HepG2 (cell line): Measurements from ENCODE around the gene ARL11. TPM values are rescaled to one million over a fixed set of nuclear protein-coding genes. Genes with fewer than 3 reads are reported as not detected.

Experiments
- ATAC-seq: fragments of 200-7000 bp; cut with Tn5 transposase; 3 replicates; pipeline ENCODE4 v1.9.1; 2020; ENCODE audit warnings: mild to moderate bottlenecking, moderate library complexity
- BruUV-seq: library from RNA; stranded (reverse); fragments of 400-500 nt; replicated peaks from 2 replicates; lab custom pipeline; 2021; lab: Mats Ljungman, UMichigan
- CTCF ChIA-PET: fragments of 300-600 bp; formaldehyde crosslinking; extraction: SDS; loops from one replicate; lab custom pipeline; 2021; ENCODE audit warnings: low total read pairs, inconsistent platforms, low intra/inter-chr PET ratio; lab: Yijun Ruan, JAX
- POLR2A ChIA-PET: fragments of 350-600 bp; sonication (Branson Sonifier 250); formaldehyde crosslinking; loops from one replicate; lab custom pipeline; 2020; ENCODE audit warnings: antibody characterized with exemption, inconsistent platforms; lab: Yijun Ruan, JAX
- DNase-seq: peaks from one replicate; pipeline ENCODE4 v3.0.0-alpha.2; 2015; ENCODE audit warnings: low spot score
- FAIRE-seq: peaks from 3 replicates; lab custom pipeline; 2011; peaks lifted over from hg19 to GRCh38; lab: Jason Lieb, UNC
- H2AFZ ChIP-seq: one replicate; pipeline ENCODE4 v1.6.1; 2011; ENCODE audit warnings: low read length, inconsistent platforms
- H3K27ac ChIP-seq: fragments of 300-600 bp; 3 replicates; pipeline ENCODE4 v1.8.0; 2011; ENCODE audit warnings: mixed run types, mild to moderate bottlenecking, mixed read lengths, low read length, inconsistent platforms; ENCODE audit not compliant: insufficient read depth; ENCODE audit errors: extremely low read length
- H3K27me3 ChIP-seq, 2 experiments: fragments of 200-600 bp in 1 of 2; 2 replicates in 1 of 2; 3 replicates in 1 of 2; pipeline versions ENCODE4 v1.6.0 to v1.8.0; 2011; ENCODE audit warnings: low read length in 2 of 2, mild to moderate bottlenecking in 2 of 2, moderate library complexity in 2 of 2, inconsistent platforms in 1 of 2; ENCODE audit not compliant: insufficient read depth in 2 of 2, control insufficient read depth in 1 of 2
- H3K36me3 ChIP-seq, 2 experiments: fragments of 200-600 bp in 1 of 2; replicated peaks in 1 of 2; 2 replicates in 1 of 2; 3 replicates in 1 of 2; pipeline versions ENCODE4 v1.5.1 to v1.8.0; 2011; ENCODE audit warnings: low read length in 2 of 2, inconsistent platforms in 1 of 2; ENCODE audit not compliant: insufficient read depth in 2 of 2, control insufficient read depth in 1 of 2
- H3K4me1 ChIP-seq: 2 replicates; pipeline ENCODE4 v1.5.1; 2012; ENCODE audit warnings: low read length, inconsistent platforms; ENCODE audit not compliant: insufficient read depth
- H3K4me2 ChIP-seq: 2 replicates; pipeline ENCODE4 v1.6.0; 2011; ENCODE audit warnings: low read depth, low read length, inconsistent platforms
- H3K4me3 ChIP-seq, 3 experiments: fragments of 200-600 bp in 1 of 3; sonication (generic), shearing (Covaris generic) in 1 of 3; replicated peaks in 1 of 3; 2 replicates each; pipeline ENCODE4 v1.5.1; 2011 to 2016; ENCODE audit warnings: low read length in 3 of 3, inconsistent platforms in 2 of 3, low read depth in 2 of 3, mild to moderate bottlenecking in 2 of 3, control low read depth in 1 of 3, mixed read lengths in 1 of 3; ENCODE audit not compliant: insufficient read depth in 1 of 3
- H3K79me2 ChIP-seq: one replicate; pipeline ENCODE4 v1.6.1; 2011; ENCODE audit warnings: low read length, inconsistent platforms; ENCODE audit not compliant: insufficient read depth
- H3K9ac ChIP-seq: 2 replicates; pipeline ENCODE4 v1.6.0; 2011; ENCODE audit warnings: mild to moderate bottlenecking, low read depth, low read length, inconsistent platforms; ENCODE audit not compliant: insufficient read depth
- H3K9me3 ChIP-seq: 2 replicates; pipeline ENCODE4 v1.5.1; 2012; ENCODE audit warnings: mild to moderate bottlenecking, low read length
- H4K20me1 ChIP-seq: 2 replicates; pipeline ENCODE4 v1.6.0; 2011; ENCODE audit warnings: inconsistent platforms, mild to moderate bottlenecking, low read length, moderate library complexity; ENCODE audit not compliant: insufficient read depth
- GABPB1 ChIP-seq: IDR thresholded peaks from 2 replicates; pipeline ENCODE4 v1.6.1; 2016; ENCODE audit warnings: mild to moderate bottlenecking, missing genetic modification reagents, moderate library complexity, missing compliant biosample characterization
- HBP1 ChIP-seq: IDR thresholded peaks from 2 replicates; pipeline ENCODE4 v1.6.1; 2016; ENCODE audit warnings: low read depth, control low read depth
- MLX ChIP-seq: IDR thresholded peaks from 2 replicates; pipeline ENCODE4 v1.6.1; 2016
- MXD3 ChIP-seq: IDR thresholded peaks from 2 replicates; pipeline ENCODE4 v1.6.1; 2016; ENCODE audit warnings: mild to moderate bottlenecking, missing biosample characterization, missing genetic modification reagents
- MZF1 ChIP-seq: sonication (generic); formaldehyde crosslinking; IDR thresholded peaks from 2 replicates; pipeline ENCODE4 v1.8.1; 2023; ENCODE audit warnings: mild to moderate bottlenecking, missing genetic modification reagents, borderline replicate concordance
- NFATC3 ChIP-seq: sonication (generic); formaldehyde crosslinking; IDR thresholded peaks from 2 replicates; pipeline ENCODE4 v1.5.1; 2020; ENCODE audit warnings: mild to moderate bottlenecking, missing genetic modification reagents
- SKIL ChIP-seq: sonication (generic); formaldehyde crosslinking; IDR thresholded peaks from 2 replicates; pipeline ENCODE4 v1.8.0; 2022; ENCODE audit warnings: missing genetic modification reagents, mild to moderate bottlenecking, moderate library complexity, borderline replicate concordance
- SMC3 ChIP-seq: IDR thresholded peaks from 2 replicates; pipeline ENCODE4 v1.6.1; 2011; ENCODE audit warnings: low read length, improper control_type of control experiment
- ZHX1 ChIP-seq: sonication (generic); formaldehyde crosslinking; IDR thresholded peaks from 2 replicates; pipeline ENCODE4 v1.8.1; 2022; ENCODE audit warnings: low read depth, mild to moderate bottlenecking, missing genetic modification reagents
- ZNF883 ChIP-seq: sonication (generic); formaldehyde crosslinking; IDR thresholded peaks from 2 replicates; pipeline ENCODE4 v1.5.1; 2020; ENCODE audit warnings: mild to moderate bottlenecking, missing genetic modification reagents; ENCODE audit errors: not compliant biosample characterization
- WGBS: methylation state at CpG from one replicate; pipeline ENCODE4 v1.1.6; 2017; ENCODE audit warnings: low lambda C conversion rate; 5-methylcytosine and 5-hydroxymethylcytosine counted together
- in situ Hi-C: cut with HindIII; loops from 2 replicates; pipeline ENCODE4 v1.10.0; 2017; ENCODE audit warnings: low pct_unique_long_range_greater_than_20kb; ENCODE audit not compliant: extremely low pct_ligation_motif_present
- intact Hi-C: fragments of 100-400 bp; cut with micrococcal nuclease; formaldehyde crosslinking; loops from one replicate; pipeline ENCODE4 v1.10.0; 2022; ENCODE audit not compliant: unreplicated experiment
- polyA plus RNA-seq, 8 experiments: library from polyadenylated mRNA; depleted of rRNA in 3 of 8; stranded (reverse) in 7 of 8; unstranded in 1 of 8; fragments of >200 nt; fragmentation: Illumina TruSeq in 4 of 8; extraction: Trizol in 4 of 8; gene quantifications; 2 replicates each; pipeline versions ENCODE4 v1.2.1 to v1.2.3, GENCODE V29; 2011 to 2016; ENCODE audit warnings: low read depth in 4 of 8, missing spikeins in 1 of 8, mixed read lengths in 1 of 8; ENCODE audit not compliant: insufficient read depth in 1 of 8
- total RNA-seq, 5 experiments: library from RNA; depleted of rRNA; stranded (reverse); fragments of >200 nt; fragmentation: Illumina TruSeq; extraction: Trizol; gene quantifications; 2 replicates each; pipeline ENCODE4 v1.2.3, GENCODE V29; 2016; ENCODE audit warnings: low read depth in 1 of 5

ARL11 gene
- total and polyA plus RNA-seq, 2 of the 13 experiments (the other 11 are each of a cell fraction or from before 2014, with no cell fraction given): 0.04 to 0.22 TPM

- peaks cover 0 to 22% of the 10 kb centered on the region in 2 experiments; a peak in 3 of 5 replicates for H3K36me3 ChIP-seq
- H3K27me3 ChIP-seq: no peaks in the 10 kb centered on the region; a peak in 1 of 5 replicates
- CTCF ChIA-PET: no interaction called here
- ATAC-seq: no peak
- POLR2A ChIA-PET: no interaction called here
- WGBS: 96% methylated on average over 5 of the region's 5 CpGs
- in situ Hi-C loops: no loop called here
- H3K4me2 ChIP-seq: no peak overlapping the region
- BruUV-seq: no TSS peak
- H4K20me1 ChIP-seq: no peaks in the 10 kb centered on the region
- H2AFZ ChIP-seq: no peak overlapping the region
- no peaks in the 10 kb centered on the region for H3K9me3 ChIP-seq
- H3K27ac ChIP-seq: no peak overlapping the region
- no peak for FAIRE-seq
- TF ChIP-seq MLX (CRISPR knock-in tag): no peak
- TF ChIP-seq NFATC3 (CRISPR knock-in tag): no peak
- no peak for TF ChIP-seq SKIL (CRISPR knock-in tag)
- no peak for TF ChIP-seq ZHX1 (CRISPR knock-in tag)
- TF ChIP-seq MZF1 (CRISPR knock-in tag): no peak
- TF ChIP-seq SMC3: no peak
- TF ChIP-seq HBP1: no peak
- no peak for TF ChIP-seq ZNF883
- TF ChIP-seq MXD3 (CRISPR knock-in tag): no peak
- no peak for TF ChIP-seq GABPB1 (CRISPR knock-in tag)
- peaks cover 23% of the 10 kb centered on the region for H3K4me1 ChIP-seq
- intact Hi-C loops: no loop called here
- H3K79me2 ChIP-seq: peaks cover 17% of the 10 kb centered on the region
- no peak for DNase-seq
- H3K9ac ChIP-seq: 0 out of 2 replicates have a peak overlapping the region, but pooled peaks have one; percentile 13
- no peak overlapping the region for H3K4me3 ChIP-seq
Observed at GRCh38 chr13:49580980-49581680, 47.2 kb upstream of the ARL11 start.
